Testis (tissue), 3 donors: ENCODE results near the gene UBE2L3. TPM values are rescaled to one million over a fixed set of nuclear protein-coding genes. Genes with fewer than 3 reads are reported as not detected.

Source experiments
- DNase-seq: peaks from one replicate; pipeline ENCODE4 v3.0.0-alpha.2; 2019
- H3K27ac ChIP-seq, 2 donors: fragments of 200-600 bp; sonication (generic); one replicate each; pipeline ENCODE4 v1.5.1; 2019
- H3K27me3 ChIP-seq: fragments of 200-600 bp; sonication (generic); one replicate; pipeline ENCODE4 v1.5.1; 2019
- H3K36me3 ChIP-seq: fragments of 200-600 bp; sonication (generic); one replicate; pipeline ENCODE4 v1.5.1; 2017; ENCODE audit warnings: low read depth; ENCODE audit errors: missing control alignments
- H3K4me1 ChIP-seq: fragments of 200-600 bp; sonication (generic); one replicate; pipeline ENCODE4 v1.5.1; 2019
- H3K4me3 ChIP-seq, 2 donors: fragments of 200-600 bp; sonication (generic); one replicate each; pipeline ENCODE4 v1.5.1; 2017 to 2019
- H3K9me3 ChIP-seq: fragments of 200-600 bp; sonication (generic); one replicate; pipeline ENCODE4 v1.5.1; 2017
- POLR2A ChIP-seq: fragments of 450-650 bp; IDR thresholded peaks from one replicate; pipeline ENCODE4 v1.6.1; 2017; ENCODE audit warnings: antibody characterized with exemption, mild to moderate bottlenecking, moderate library complexity
- WGBS, 2 donors: methylation state at CpG; one replicate each; pipeline ENCODE4 v1.1.5; 2018; 5-methylcytosine and 5-hydroxymethylcytosine counted together
- intact Hi-C: fragments of 100-400 bp; cut with DNase I; formaldehyde crosslinking; loops from one replicate; pipeline ENCODE4 v1.15.1; 2023; ENCODE audit warnings: low total_unique reads
- polyA plus RNA-seq: library from polyadenylated mRNA; stranded (reverse); fragments of 350-450 nt; fragmentation: Illumina TruSeq; extraction: RNeasy Lipid Tissue Mini Kit (QIAGEN cat#74804); gene quantifications from one replicate; pipeline ENCODE4 v1.2.3, GENCODE V29; 2014; ENCODE audit warnings: low read depth, low replicate concordance; ENCODE audit not compliant: insufficient read depth
- total RNA-seq, 2 donors: library from RNA; depleted of rRNA; stranded (reverse); fragments of >200 nt; gene quantifications; one replicate each; pipeline ENCODE4 v1.2.3, GENCODE V29; 2016
- TF ChIP-seq, protein P1 (sequence below), 3 experiments: fragments of 450-650 bp in 2 of 3; fragments of 200-600 bp in 1 of 3; sonication (generic) in 1 of 3; IDR thresholded peaks; one replicate each; pipeline ENCODE4 v1.5.1; 2016 to 2019; ENCODE audit warnings: antibody characterized with exemption in 3 of 3, mild to moderate bottlenecking in 2 of 3, moderate library complexity in 1 of 3

Gene UBE2L3
- total and polyA plus RNA-seq, 3 donors from 2014 or later, result 61.4 to 66.8 (median 63.3) TPM

DNA sequence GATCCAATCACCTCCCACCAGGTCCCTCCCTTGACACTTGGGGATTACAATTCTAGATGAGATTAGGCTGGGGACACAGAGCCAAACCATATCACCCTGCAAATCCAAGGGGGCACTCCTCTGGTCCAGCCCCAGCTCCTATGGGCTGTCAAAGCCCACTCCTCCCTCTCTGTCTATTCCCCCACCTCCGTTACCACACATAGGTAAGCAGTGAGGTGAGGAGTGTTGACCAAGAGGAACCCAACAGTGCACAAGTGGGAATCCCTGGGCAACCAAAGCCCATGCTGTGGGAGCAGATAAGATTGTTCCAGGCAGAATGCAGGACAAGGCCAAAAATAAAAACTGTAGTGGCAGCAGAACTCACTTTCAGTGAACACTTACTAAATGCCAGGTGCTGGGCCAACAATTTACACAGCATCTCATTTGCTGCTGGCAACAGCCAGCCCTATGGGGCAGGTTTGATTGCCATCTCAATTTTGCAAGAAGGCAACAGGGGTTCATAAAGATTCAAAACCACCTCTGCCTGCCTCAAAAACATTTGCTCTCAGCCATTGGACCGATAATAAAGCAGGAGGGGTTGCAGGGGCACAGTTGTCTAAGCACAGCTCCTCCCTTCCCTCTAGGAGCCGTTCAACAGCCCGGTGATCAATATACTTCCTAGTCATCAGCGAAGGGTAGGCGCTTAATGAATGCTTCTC lies 83.5 kb downstream of the UBE2L3 start:
- Histone ChIP-seq H3K4me1 (peaks cover 13% of the 10 kb centered on the region), H3K27ac (no peak overlapping the region), H3K4me3 (peak overlapping the region in 1 of 2 donors; percentile 60), H3K9me3 (no peaks in the 10 kb centered on the region), H3K36me3 (no peaks in the 10 kb centered on the region), H3K27me3 (no peaks in the 10 kb centered on the region)
- no peak for DNase-seq
- intact Hi-C loops, result no loop called here
- no peak for TF ChIP-seq POLR2A
- TF ChIP-seq, protein P1, sequence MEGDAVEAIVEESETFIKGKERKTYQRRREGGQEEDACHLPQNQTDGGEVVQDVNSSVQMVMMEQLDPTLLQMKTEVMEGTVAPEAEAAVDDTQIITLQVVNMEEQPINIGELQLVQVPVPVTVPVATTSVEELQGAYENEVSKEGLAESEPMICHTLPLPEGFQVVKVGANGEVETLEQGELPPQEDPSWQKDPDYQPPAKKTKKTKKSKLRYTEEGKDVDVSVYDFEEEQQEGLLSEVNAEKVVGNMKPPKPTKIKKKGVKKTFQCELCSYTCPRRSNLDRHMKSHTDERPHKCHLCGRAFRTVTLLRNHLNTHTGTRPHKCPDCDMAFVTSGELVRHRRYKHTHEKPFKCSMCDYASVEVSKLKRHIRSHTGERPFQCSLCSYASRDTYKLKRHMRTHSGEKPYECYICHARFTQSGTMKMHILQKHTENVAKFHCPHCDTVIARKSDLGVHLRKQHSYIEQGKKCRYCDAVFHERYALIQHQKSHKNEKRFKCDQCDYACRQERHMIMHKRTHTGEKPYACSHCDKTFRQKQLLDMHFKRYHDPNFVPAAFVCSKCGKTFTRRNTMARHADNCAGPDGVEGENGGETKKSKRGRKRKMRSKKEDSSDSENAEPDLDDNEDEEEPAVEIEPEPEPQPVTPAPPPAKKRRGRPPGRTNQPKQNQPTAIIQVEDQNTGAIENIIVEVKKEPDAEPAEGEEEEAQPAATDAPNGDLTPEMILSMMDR (IDR thresholded peaks at IDR 0.05), result no peak
- WGBS, 2 donors, result 18 to 20% methylated on average over 6 of the region's 6 CpGs

DNA sequence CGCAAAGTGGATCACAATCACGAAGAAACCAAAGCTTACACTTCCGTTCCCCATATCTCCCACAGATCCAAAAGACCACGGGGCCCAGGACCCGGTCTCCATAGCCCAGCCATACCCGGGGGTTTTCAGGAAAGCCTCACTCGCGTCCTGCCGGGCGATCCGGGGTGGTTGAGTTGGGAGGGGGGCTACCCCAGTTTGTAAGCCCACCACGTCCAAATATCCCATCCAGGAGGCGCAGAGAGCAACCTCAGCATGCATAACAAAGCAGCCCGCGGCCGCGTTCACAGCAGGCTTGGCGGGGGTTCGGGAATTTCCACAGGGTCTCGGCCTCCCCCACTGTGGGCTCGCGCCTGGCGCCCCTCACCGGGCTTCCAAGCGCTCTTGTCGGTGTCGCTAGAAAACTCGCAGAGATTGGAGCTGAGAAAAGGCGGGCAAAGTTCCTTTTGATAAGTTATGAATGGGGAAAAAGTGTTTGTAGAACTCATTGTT lies 84.1 kb downstream of the UBE2L3 start:
- whole genome bisulfite sequencing, 2 donors, result 1% methylated on average over 29 of the region's 29 CpGs
- H3K4me3 ChIP-seq, result peak overlapping the region; percentile 44 to 60
- TF ChIP-seq, protein P1 (IDR thresholded peaks at IDR 0.05), result no peak
- no peak for TF ChIP-seq POLR2A
- no peaks in the 10 kb centered on the region for H3K36me3 ChIP-seq
- intact Hi-C loops, result no loop called here
- no peaks in the 10 kb centered on the region for H3K27me3 ChIP-seq
- H3K27ac ChIP-seq, result no peak overlapping the region
- no peak for DNase-seq
- H3K9me3 ChIP-seq, result no peaks in the 10 kb centered on the region
- peaks cover 13% of the 10 kb centered on the region for H3K4me1 ChIP-seq

DNA sequence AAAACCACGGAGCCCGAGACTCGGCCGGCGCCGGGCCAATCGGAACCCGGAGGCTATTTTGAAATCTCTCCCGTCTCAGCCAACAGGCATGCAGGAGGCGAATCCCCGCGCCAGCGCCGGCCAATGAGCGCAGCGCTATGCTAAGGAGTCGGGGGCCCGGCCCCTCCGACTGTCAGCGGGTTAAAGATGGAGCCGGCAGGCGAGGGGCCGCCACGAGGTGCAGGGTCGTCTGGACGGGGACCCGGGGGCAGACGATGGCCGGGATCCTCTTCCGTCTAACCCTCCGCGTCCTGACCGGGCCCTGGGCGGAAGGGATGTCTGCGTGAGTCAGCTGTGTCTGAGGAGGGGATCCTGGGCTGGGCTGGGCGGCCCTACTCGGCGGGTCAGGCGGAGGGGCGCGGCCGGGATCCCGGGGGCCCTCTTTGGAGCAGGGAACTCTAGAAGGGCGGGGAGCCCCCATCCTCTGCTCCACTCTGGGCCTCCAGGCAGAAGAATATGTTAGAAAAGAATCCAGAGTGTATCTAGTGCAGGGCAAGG lies 84.6 kb downstream of the UBE2L3 start:
- no peaks in the 10 kb centered on the region for H3K27me3 ChIP-seq
- H3K4me3 ChIP-seq, result peak overlapping the region; percentile 44 to 60
- no peak overlapping the region for H3K27ac ChIP-seq
- H3K9me3 ChIP-seq, result no peaks in the 10 kb centered on the region
- DNase-seq, result peak; percentile 95
- intact Hi-C loops, result no loop called here
- 0 to 1% methylated on average over 30 to 44 of the region's 44 CpGs for WGBS, 2 donors
- TF ChIP-seq, protein P1 (IDR thresholded peaks at IDR 0.05), result no peak
- no peak for TF ChIP-seq POLR2A
- H3K36me3 ChIP-seq, result no peaks in the 10 kb centered on the region
- H3K4me1 ChIP-seq, result peaks cover 13% of the 10 kb centered on the region

DNA sequence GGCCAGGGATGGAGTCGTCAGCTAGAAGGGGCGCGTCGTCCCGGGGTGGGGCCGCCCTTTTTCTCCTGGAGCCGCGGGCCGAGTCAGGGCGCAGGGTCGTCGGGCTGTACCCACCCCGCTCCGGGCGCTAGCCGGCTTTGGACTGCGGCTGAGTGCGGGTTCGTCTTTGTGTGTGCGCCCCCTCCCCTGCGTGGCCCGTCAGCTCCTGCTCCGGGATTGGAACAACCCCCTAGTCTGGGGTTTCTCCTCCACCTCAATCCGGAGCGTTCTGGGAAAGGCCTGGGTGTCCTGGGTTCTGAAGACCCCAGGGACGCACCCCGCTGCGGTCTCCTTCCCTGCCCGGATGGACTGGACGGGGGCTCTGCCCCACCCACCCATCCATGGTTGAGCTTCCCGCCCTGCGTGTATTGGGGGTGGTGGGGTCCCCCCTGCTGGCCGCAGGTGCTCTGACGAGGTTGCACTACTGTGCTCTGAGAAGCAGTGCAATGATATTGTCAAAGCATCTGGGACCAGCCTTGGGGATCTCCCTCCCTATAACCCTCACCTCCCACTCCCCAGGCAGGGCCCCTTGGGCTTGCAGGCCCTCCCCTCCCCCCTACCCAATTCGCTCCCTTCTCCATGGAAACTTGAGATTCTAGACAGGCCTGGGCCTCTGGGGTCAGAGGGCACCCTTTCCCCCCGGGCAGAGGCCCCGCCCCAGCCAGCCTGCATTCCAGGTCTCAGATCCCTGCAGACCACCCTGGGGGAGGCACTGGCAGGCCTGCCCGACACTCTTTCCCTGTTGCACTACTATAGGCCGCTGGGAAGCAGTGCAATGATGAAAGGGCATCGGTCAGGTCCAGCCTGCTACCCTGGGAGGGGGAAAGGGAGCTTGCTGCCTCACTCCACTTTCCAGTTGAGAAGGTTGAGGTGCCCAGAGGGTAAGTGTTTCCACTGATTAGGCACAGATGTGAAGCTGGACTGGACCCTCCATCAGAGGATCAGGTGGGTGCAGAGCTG lies 85.3 kb downstream of the UBE2L3 start:
- Histone ChIP-seq H3K27me3 (no peaks in the 10 kb centered on the region), H3K9me3 (no peaks in the 10 kb centered on the region), H3K36me3 (no peaks in the 10 kb centered on the region), H3K4me1 (peaks cover 13% of the 10 kb centered on the region), H3K27ac (no peak overlapping the region), H3K4me3 (peak overlapping the region; percentile 44 to 60)
- DNase-seq, result no peak
- intact Hi-C loops, result no loop called here
- TF ChIP-seq POLR2A, result no peak
- WGBS, 2 donors, result 23 to 29% methylated on average over 19 to 40 of the region's 40 CpGs

DNA sequence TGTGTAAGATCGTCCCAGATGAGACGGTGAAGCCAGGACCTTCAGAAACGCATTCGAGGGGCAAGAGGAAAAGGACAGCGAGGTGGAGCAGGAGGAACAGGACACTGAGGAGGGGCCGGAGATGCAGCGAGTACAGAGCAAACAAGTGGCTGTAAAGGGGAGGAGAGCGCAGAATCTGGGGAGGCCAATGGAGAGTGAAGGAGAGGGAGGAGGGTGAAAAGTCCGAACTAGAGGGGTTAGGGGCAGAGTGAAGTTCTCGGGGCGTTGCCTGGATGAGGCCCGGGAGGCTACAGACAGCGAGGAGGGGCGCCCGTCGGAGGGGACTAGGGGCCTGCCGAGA lies 89.5 kb downstream of the UBE2L3 start:
- H3K4me1 ChIP-seq, result peaks cover 4% of the 10 kb centered on the region
- TF ChIP-seq, protein P1 (IDR thresholded peaks at IDR 0.05), result no peak
- TF ChIP-seq POLR2A, result no peak
- H3K27me3 ChIP-seq, result no peaks in the 10 kb centered on the region
- H3K27ac ChIP-seq, result no peak overlapping the region
- no peaks in the 10 kb centered on the region for H3K9me3 ChIP-seq
- peak overlapping the region; percentile 27 to 50 for H3K4me3 ChIP-seq
- intact Hi-C loops, result no loop called here
- no peaks in the 10 kb centered on the region for H3K36me3 ChIP-seq
- no peak for DNase-seq
- WGBS, 2 donors, result 18 to 19% methylated on average over 16 to 17 of the region's 17 CpGs
